Measurements from ENCODE around the gene LAMA5. TPM values are rescaled to one million over a fixed set of nuclear protein-coding genes. Genes with fewer than 3 reads are reported as not detected.

The LAMA5 gene
- total RNA-seq, 1 experiment from 2014 or later = 321 TPM

GRCh38 chr20:62392077-62392418 is 24.9 kb upstream of the LAMA5 start:
- Histone ChIP-seq H3K4me2 (ENCODE audit: low read length) (no peak overlapping the region), H3K79me2 (ENCODE audit: insufficient read depth, low read length) (peaks cover 26% of the 10 kb centered on the region), H2AFZ (ENCODE audit: low read depth, low read length, poor library complexity, severe bottlenecking) (no peak overlapping the region), H4K20me1 (ENCODE audit: insufficient read depth) (peaks cover 9% of the 10 kb centered on the region; the same call in 1 of the 2 replicates), H3K27ac (ENCODE audit: low read depth, low read length) (no peak overlapping the region), H3K9me3 (ENCODE audit: control insufficient read depth in 1 of 2, insufficient read depth in 1 of 2, low read depth in 1 of 2, low read length in 2 of 2) (no peaks in the 10 kb centered on the region), H3K27me3 (ENCODE audit: insufficient read depth, low read length) (no peaks in the 10 kb centered on the region), H3K4me1 (ENCODE audit: control insufficient read depth in 1 of 2, insufficient read depth in 2 of 2, low read length in 2 of 2) (peaks cover 5 to 21% of the 10 kb centered on the region in 2 experiments; a peak in 3 of 4 replicates), H3K9ac (ENCODE audit: low read length) (no peak overlapping the region), H3K9me2 (ENCODE audit: insufficient read depth) (no peaks in the 10 kb centered on the region), H3K4me3 (replicated peaks in 1 of 2; ENCODE audit: low read depth in 1 of 2, low read length in 2 of 2) (no peak overlapping the region), H3K36me3 (ENCODE audit: control insufficient read depth in 1 of 2, insufficient read depth in 2 of 2, low read length in 2 of 2) (peaks cover 8 to 22% of the 10 kb centered on the region in 2 experiments)
- CTCF ChIA-PET = no interaction called here
- POLR2A ChIA-PET = no interaction called here
- intact Hi-C loops (cut with micrococcal nuclease) = no loop called here
- no peak for DNase-seq (ENCODE audit: low read depth, low spot score)
- no TSS peak for BruUV-seq (replicated peaks)
- ATAC-seq = no peak
- RAD21 ChIA-PET (ENCODE audit: low non-redundant PET in 1 of 2, low total read pairs in 2 of 2, uncharacterized antibody in 2 of 2, unreplicated experiment in 2 of 2) = no interaction called here
- TF ChIP-seq POLR2AphosphoS5 (IDR thresholded peaks at IDR 0.05; ENCODE audit: low read depth, low read length) (no peak), YY1 (IDR thresholded peaks at IDR 0.05; ENCODE audit: extremely low read depth, insufficient replicate concordance, low read depth, low read length) (no peak), FOSL1 (IDR thresholded peaks at IDR 0.05; ENCODE audit: low read depth) (no peak), EZH2 (IDR thresholded peaks at IDR 0.05) (no peak), ZBTB33 (IDR thresholded peaks at IDR 0.05; ENCODE audit: extremely low read depth, insufficient replicate concordance, low read length) (no peak), RAD21 (IDR thresholded peaks at IDR 0.05; ENCODE audit: low read depth) (no peak), MAX (IDR thresholded peaks at IDR 0.05) (no peak), ELF1 (IDR thresholded peaks at IDR 0.05; ENCODE audit: borderline replicate concordance, low read depth) (no peak)
